Measurements from ENCODE around the gene IPO9.

The IPO9 gene

DNA sequence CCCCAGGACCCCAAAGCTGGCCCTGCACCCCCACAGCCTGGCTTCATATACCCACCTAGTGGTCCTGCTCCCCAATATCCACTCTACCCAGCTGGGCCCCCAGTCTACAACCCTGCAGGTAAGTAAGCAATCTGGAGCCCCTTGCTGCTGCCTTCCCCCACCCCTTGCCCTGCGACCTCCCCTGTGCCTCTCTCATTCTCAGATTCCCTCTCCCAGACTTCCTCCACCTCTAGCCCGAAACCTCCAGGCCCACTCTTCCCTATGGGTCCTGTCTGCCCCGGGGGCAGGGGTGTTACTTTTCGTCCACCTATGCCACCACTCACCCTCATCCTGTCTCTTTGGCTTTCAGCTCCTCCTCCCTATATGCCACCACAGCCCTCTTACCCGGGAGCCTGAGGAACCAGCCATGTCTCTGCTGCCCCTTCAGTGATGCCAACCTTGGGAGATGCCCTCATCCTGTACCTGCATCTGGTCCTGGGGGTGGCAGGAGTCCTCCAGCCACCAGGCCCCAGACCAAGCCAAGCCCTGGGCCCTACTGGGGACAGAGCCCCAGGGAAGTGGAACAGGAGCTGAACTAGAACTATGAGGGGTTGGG is 62.6 kb downstream of the IPO9 start:
- Histone ChIP-seq H3K9me3 (ENCODE audit: low read length) (no peaks in the 10 kb centered on the region), H3K4me1 (ENCODE audit: insufficient read depth, low read length, severe bottlenecking) (no peaks in the 10 kb centered on the region), H3K4me3 (ENCODE audit: low read depth, low read length, poor library complexity, severe bottlenecking) (no peak overlapping the region), H3K4me2 (ENCODE audit: low read length) (no peak overlapping the region), H3K36me3 (ENCODE audit: insufficient read depth, low read length) (no peaks in the 10 kb centered on the region), H4K20me1 (ENCODE audit: insufficient read depth, low read length) (no peaks in the 10 kb centered on the region), H2AFZ (ENCODE audit: low read length) (no peak overlapping the region), H3K9me2 (ENCODE audit: low read depth, low read length) (no peaks in the 10 kb centered on the region), H3K27ac (ENCODE audit: low read depth, low read length, poor library complexity, severe bottlenecking) (no peak overlapping the region), H3F3A (ENCODE audit: insufficient read depth, low read length) (no peaks in the 10 kb centered on the region), H3K79me2 (ENCODE audit: insufficient read depth, low read length) (no peaks in the 10 kb centered on the region), H3K27me3 (ENCODE audit: insufficient read depth, low read length) (no peaks in the 10 kb centered on the region; the same call in none of the 2 replicates), H3K9ac (ENCODE audit: low read length) (no peak overlapping the region)
- no peak for TF ChIP-seq EZH2 (IDR thresholded peaks at IDR 0.05; ENCODE audit: borderline replicate concordance, low read length)
- TF ChIP-seq, protein P1, sequence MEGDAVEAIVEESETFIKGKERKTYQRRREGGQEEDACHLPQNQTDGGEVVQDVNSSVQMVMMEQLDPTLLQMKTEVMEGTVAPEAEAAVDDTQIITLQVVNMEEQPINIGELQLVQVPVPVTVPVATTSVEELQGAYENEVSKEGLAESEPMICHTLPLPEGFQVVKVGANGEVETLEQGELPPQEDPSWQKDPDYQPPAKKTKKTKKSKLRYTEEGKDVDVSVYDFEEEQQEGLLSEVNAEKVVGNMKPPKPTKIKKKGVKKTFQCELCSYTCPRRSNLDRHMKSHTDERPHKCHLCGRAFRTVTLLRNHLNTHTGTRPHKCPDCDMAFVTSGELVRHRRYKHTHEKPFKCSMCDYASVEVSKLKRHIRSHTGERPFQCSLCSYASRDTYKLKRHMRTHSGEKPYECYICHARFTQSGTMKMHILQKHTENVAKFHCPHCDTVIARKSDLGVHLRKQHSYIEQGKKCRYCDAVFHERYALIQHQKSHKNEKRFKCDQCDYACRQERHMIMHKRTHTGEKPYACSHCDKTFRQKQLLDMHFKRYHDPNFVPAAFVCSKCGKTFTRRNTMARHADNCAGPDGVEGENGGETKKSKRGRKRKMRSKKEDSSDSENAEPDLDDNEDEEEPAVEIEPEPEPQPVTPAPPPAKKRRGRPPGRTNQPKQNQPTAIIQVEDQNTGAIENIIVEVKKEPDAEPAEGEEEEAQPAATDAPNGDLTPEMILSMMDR (IDR thresholded peaks at IDR 0.05; ENCODE audit: low read length): no peak

DNA sequence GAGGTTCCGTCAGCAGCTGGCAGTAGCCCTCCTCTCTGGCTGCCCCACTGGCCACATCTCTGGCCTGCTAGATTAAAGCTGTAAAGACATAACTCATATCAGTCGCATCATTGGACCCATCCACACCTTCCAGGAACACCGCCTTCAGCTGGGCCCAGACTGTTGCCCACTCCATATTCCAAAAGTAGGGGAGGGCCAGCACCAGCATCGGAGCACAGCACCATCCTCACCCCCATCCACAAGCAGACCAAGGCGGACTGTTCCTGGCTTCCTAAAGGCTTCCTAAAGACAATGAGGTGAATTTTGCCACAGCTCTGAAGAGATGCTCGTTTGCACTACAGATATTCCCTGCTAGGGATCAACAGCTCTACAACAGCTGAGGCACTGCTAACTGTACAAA is 63.3 kb downstream of the IPO9 start:
- H3K9ac ChIP-seq (ENCODE audit: low read length): no peak overlapping the region
- H3K9me3 ChIP-seq (ENCODE audit: low read length): no peaks in the 10 kb centered on the region
- no peaks in the 10 kb centered on the region for H3K36me3 ChIP-seq (ENCODE audit: insufficient read depth, low read length)
- H3F3A ChIP-seq (ENCODE audit: insufficient read depth, low read length): no peaks in the 10 kb centered on the region
- no peak for TF ChIP-seq EZH2 (IDR thresholded peaks at IDR 0.05; ENCODE audit: borderline replicate concordance, low read length)
- TF ChIP-seq, protein P1 (IDR thresholded peaks at IDR 0.05; ENCODE audit: low read length): no peak
- H3K4me1 ChIP-seq (ENCODE audit: insufficient read depth, low read length, severe bottlenecking): no peaks in the 10 kb centered on the region
- H3K27me3 ChIP-seq (ENCODE audit: insufficient read depth, low read length): no peaks in the 10 kb centered on the region; the same call in none of the 2 replicates
- H3K4me3 ChIP-seq (ENCODE audit: low read depth, low read length, poor library complexity, severe bottlenecking): no peak overlapping the region
- no peaks in the 10 kb centered on the region for H3K9me2 ChIP-seq (ENCODE audit: low read depth, low read length)
- no peaks in the 10 kb centered on the region for H4K20me1 ChIP-seq (ENCODE audit: insufficient read depth, low read length)
- H3K4me2 ChIP-seq (ENCODE audit: low read length): no peak overlapping the region
- H3K27ac ChIP-seq (ENCODE audit: low read depth, low read length, poor library complexity, severe bottlenecking): no peak overlapping the region
- no peaks in the 10 kb centered on the region for H3K79me2 ChIP-seq (ENCODE audit: insufficient read depth, low read length)
- H2AFZ ChIP-seq (ENCODE audit: low read length): no peak overlapping the region

DNA sequence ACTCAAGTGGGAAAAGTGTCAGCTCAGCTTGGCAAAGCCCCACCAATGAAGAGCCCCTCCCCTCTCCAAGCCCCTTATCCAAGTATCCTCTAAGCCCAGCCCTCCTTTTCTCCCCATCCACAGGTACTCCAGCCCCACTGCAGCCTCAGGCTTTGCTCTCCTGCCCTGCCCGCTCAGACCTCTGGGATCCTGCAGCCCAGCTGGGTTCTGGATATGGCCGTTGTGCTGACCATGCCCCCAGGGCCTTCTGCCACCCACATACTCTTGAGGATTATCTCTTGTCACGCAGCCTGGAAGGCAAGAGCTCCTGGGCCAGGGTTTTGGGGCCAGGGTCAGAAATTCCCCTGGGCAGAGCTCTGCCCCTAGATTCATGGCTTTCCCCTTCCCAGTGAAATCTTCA is 64.5 kb downstream of the IPO9 start:
- Histone ChIP-seq H3K27ac (ENCODE audit: low read depth, low read length, poor library complexity, severe bottlenecking) (no peak overlapping the region), H3K4me1 (ENCODE audit: insufficient read depth, low read length, severe bottlenecking) (no peaks in the 10 kb centered on the region), H3K9me3 (ENCODE audit: low read length) (no peaks in the 10 kb centered on the region), H3K9me2 (ENCODE audit: low read depth, low read length) (no peaks in the 10 kb centered on the region), H3K4me3 (ENCODE audit: low read depth, low read length, poor library complexity, severe bottlenecking) (no peak overlapping the region), H3K9ac (ENCODE audit: low read length) (no peak overlapping the region), H3K79me2 (ENCODE audit: insufficient read depth, low read length) (no peaks in the 10 kb centered on the region), H3K36me3 (ENCODE audit: insufficient read depth, low read length) (no peaks in the 10 kb centered on the region), H4K20me1 (ENCODE audit: insufficient read depth, low read length) (no peaks in the 10 kb centered on the region), H3F3A (ENCODE audit: insufficient read depth, low read length) (no peaks in the 10 kb centered on the region), H3K4me2 (ENCODE audit: low read length) (no peak overlapping the region), H3K27me3 (ENCODE audit: insufficient read depth, low read length) (no peaks in the 10 kb centered on the region; the same call in 1 of the 2 replicates), H2AFZ (ENCODE audit: low read length) (no peak overlapping the region)
- TF ChIP-seq EZH2 (IDR thresholded peaks at IDR 0.05; ENCODE audit: borderline replicate concordance, low read length): no peak
- TF ChIP-seq, protein P1 (IDR thresholded peaks at IDR 0.05; ENCODE audit: low read length): no peak
